OCI-LY1 (cell line): ENCODE data around the gene DIP2C.

ENCODE experiments used
- H2AFZ ChIP-seq: fragments of 200-600 bp; sonication (generic), shearing (Covaris generic); 2 replicates; pipeline ENCODE4 v1.6.0; 2014; ENCODE audit warnings: antibody characterized with exemption, mild to moderate bottlenecking, low read length
- H3F3A ChIP-seq: fragments of 200-600 bp; sonication (generic), shearing (Covaris generic); 2 replicates; pipeline ENCODE4 v1.6.0; 2014; ENCODE audit warnings: mild to moderate bottlenecking, antibody characterized with exemption, low read length, moderate library complexity; ENCODE audit not compliant: insufficient read depth
- H3K27ac ChIP-seq: fragments of 200-600 bp; sonication (generic); 2 replicates; pipeline ENCODE4 v1.5.1; 2014; ENCODE audit warnings: low read length, mixed run types, mild to moderate bottlenecking, low read depth; ENCODE audit not compliant: poor library complexity, severe bottlenecking
- H3K27me3 ChIP-seq: fragments of 200-600 bp; sonication (generic); 2 replicates; pipeline ENCODE4 v1.6.0; 2014; ENCODE audit warnings: antibody characterized with exemption, mild to moderate bottlenecking, low read length, moderate library complexity; ENCODE audit not compliant: insufficient read depth
- H3K36me3 ChIP-seq: fragments of 200-600 bp; sonication (generic); 2 replicates; pipeline ENCODE4 v1.6.1; 2014; ENCODE audit warnings: mild to moderate bottlenecking, antibody characterized with exemption, low read length, moderate library complexity, mixed read lengths; ENCODE audit not compliant: insufficient read depth
- H3K4me1 ChIP-seq: fragments of 200-600 bp; sonication (generic); 2 replicates; pipeline ENCODE4 v1.5.1; 2014; ENCODE audit warnings: mild to moderate bottlenecking, low read length, moderate library complexity; ENCODE audit not compliant: insufficient read depth, severe bottlenecking
- H3K4me2 ChIP-seq: fragments of 200-600 bp; sonication (generic), shearing (Covaris generic); 2 replicates; pipeline ENCODE4 v1.6.1; 2014; ENCODE audit warnings: low read length
- H3K4me3 ChIP-seq: fragments of 200-600 bp; sonication (generic); 2 replicates; pipeline ENCODE4 v1.5.1; 2014; ENCODE audit warnings: low read length, low read depth, mild to moderate bottlenecking, mixed read lengths; ENCODE audit not compliant: poor library complexity, severe bottlenecking
- H3K79me2 ChIP-seq: fragments of 200-600 bp; shearing (Covaris generic); 2 replicates; pipeline ENCODE4 v1.6.1; 2016; ENCODE audit warnings: mixed run types, low read length, mixed read lengths; ENCODE audit not compliant: insufficient read depth
- H3K9ac ChIP-seq: fragments of 200-600 bp; sonication (generic), shearing (Covaris generic); 2 replicates; pipeline ENCODE4 v1.6.1; 2014; ENCODE audit warnings: mild to moderate bottlenecking, low read length, mixed read lengths
- H3K9me2 ChIP-seq: fragments of 200-600 bp; sonication (generic), shearing (Covaris generic); 2 replicates; pipeline ENCODE4 v1.6.1; 2014; ENCODE audit warnings: low read depth, mild to moderate bottlenecking, low read length, mixed read lengths
- H3K9me3 ChIP-seq: fragments of 200-600 bp; shearing (Covaris generic); 2 replicates; pipeline ENCODE4 v1.6.1; 2014; ENCODE audit warnings: low read length, mixed read lengths
- H4K20me1 ChIP-seq: fragments of 200-600 bp; sonication (generic), shearing (Covaris generic); 2 replicates; pipeline ENCODE4 v1.6.0; 2016; ENCODE audit warnings: mild to moderate bottlenecking, low read length; ENCODE audit not compliant: insufficient read depth
- EZH2 ChIP-seq: fragments of 200-600 bp; sonication (generic), shearing (Covaris generic); IDR thresholded peaks from 2 replicates; pipeline ENCODE4 v1.8.0; 2017; ENCODE audit warnings: borderline replicate concordance, mixed run types, mild to moderate bottlenecking, antibody characterized with exemption, low read length, moderate library complexity, mixed read lengths
- TF ChIP-seq, protein P1 (sequence below): fragments of 200-600 bp; sonication (generic), shearing (Covaris generic); IDR thresholded peaks from 2 replicates; pipeline ENCODE4 v1.5.1; 2017; ENCODE audit warnings: mild to moderate bottlenecking, antibody characterized with exemption, low read length, moderate library complexity, mixed read lengths

The DIP2C gene

DNA sequence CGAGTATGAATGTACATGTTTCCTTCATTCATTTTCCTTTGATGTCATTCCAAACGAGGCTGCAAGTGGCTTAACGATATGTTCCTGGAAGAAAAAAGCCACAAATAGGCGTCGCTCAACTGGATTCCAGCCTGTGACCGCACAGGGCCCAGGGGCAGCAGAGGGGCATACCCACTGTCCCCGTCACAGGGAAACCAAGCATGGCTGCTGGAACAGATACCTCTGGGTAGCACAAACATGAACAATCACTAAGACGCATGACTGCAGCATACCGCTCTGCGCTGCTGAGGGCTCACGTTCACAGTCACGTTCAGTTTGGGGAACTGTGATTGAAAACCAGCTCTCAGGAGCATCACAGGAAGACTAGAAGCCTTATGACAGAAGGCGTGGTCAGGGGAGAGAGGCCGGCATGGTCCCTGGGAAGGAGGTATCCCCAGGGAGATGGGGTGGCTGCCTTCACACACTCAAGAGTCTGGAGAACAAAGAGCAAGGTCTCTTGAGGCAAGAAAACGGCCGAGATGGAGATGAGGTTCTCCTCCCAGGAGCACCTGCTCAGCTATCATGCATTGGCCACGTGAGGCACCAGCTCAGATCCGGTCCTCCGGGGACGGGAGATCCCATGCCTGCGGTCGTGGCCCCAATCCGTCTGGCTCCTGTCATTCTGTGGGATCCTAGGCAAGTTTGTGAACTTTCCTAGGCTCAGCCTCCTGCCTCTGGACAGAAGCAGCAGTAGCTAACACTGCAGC, 213.6 kb downstream of the DIP2C start:
- Histone ChIP-seq H2AFZ (no peak overlapping the region), H3K9me3 (no peaks in the 10 kb centered on the region), H3K36me3 (peaks cover 85% of the 10 kb centered on the region), H3F3A (no peaks in the 10 kb centered on the region), H3K79me2 (no peaks in the 10 kb centered on the region), H4K20me1 (no peaks in the 10 kb centered on the region), H3K4me3 (no peak overlapping the region), H3K9ac (no peak overlapping the region), H3K4me1 (no peaks in the 10 kb centered on the region), H3K27ac (no peak overlapping the region), H3K4me2 (no peak overlapping the region), H3K9me2 (no peaks in the 10 kb centered on the region), H3K27me3 (no peaks in the 10 kb centered on the region)
- TF ChIP-seq EZH2, result no peak
- TF ChIP-seq, protein P1, sequence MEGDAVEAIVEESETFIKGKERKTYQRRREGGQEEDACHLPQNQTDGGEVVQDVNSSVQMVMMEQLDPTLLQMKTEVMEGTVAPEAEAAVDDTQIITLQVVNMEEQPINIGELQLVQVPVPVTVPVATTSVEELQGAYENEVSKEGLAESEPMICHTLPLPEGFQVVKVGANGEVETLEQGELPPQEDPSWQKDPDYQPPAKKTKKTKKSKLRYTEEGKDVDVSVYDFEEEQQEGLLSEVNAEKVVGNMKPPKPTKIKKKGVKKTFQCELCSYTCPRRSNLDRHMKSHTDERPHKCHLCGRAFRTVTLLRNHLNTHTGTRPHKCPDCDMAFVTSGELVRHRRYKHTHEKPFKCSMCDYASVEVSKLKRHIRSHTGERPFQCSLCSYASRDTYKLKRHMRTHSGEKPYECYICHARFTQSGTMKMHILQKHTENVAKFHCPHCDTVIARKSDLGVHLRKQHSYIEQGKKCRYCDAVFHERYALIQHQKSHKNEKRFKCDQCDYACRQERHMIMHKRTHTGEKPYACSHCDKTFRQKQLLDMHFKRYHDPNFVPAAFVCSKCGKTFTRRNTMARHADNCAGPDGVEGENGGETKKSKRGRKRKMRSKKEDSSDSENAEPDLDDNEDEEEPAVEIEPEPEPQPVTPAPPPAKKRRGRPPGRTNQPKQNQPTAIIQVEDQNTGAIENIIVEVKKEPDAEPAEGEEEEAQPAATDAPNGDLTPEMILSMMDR, result no peak

DNA sequence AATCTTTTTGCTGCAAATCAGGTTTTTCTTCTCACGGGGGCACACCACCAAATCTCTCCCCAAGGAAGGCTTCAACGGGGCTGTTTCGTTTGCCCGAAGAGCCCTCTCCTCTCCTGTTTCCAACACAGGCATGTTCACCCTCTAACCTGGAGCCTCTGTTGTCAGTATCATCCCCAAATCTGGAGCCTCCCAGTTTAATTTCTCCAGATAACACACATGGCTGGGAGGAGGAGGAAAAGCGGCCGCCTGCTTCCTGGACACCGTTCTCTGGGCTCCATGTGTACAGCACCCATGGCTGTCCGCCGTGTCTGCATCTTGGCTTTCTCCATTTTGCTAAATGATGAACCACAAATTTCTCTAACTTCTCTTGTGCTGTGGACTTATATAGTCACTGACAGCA, 214.5 kb downstream of the DIP2C start:
- no peaks in the 10 kb centered on the region for H3F3A ChIP-seq
- no peak overlapping the region for H3K9ac ChIP-seq
- no peak for TF ChIP-seq EZH2
- TF ChIP-seq, protein P1, result no peak
- no peaks in the 10 kb centered on the region for H3K79me2 ChIP-seq
- no peaks in the 10 kb centered on the region for H3K27me3 ChIP-seq
- no peaks in the 10 kb centered on the region for H3K9me2 ChIP-seq
- no peaks in the 10 kb centered on the region for H3K9me3 ChIP-seq
- H3K36me3 ChIP-seq, result peaks cover 85% of the 10 kb centered on the region
- no peak overlapping the region for H3K4me3 ChIP-seq
- H3K27ac ChIP-seq, result no peak overlapping the region
- H2AFZ ChIP-seq, result no peak overlapping the region
- no peaks in the 10 kb centered on the region for H3K4me1 ChIP-seq
- H4K20me1 ChIP-seq, result no peaks in the 10 kb centered on the region
- H3K4me2 ChIP-seq, result no peak overlapping the region

DNA sequence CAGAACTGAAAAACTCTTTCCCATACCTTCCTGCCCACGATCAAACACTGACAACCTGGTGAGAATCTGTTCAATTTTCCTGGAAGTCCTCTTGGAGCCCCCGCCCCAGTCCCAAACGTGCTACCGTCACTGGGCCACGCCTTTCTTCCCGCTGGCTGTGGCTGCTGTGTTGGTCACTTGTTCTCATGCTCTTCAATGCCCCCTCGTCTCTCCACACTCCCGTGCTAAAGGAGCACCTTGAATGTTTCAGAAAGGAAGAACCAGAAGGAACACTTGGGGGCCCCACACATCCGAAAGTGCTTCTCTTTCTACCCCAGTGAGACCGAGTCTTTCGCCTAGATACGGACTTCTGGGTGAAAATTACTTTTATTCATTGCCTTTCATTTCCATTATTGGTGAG, 215.1 kb downstream of the DIP2C start:
- H3K4me2 ChIP-seq, result no peak overlapping the region
- H3K27ac ChIP-seq, result no peak overlapping the region
- TF ChIP-seq, protein P1, result no peak
- no peak for TF ChIP-seq EZH2
- no peaks in the 10 kb centered on the region for H3F3A ChIP-seq
- no peaks in the 10 kb centered on the region for H3K9me2 ChIP-seq
- no peak overlapping the region for H3K9ac ChIP-seq
- H3K79me2 ChIP-seq, result no peaks in the 10 kb centered on the region
- H4K20me1 ChIP-seq, result no peaks in the 10 kb centered on the region
- H3K27me3 ChIP-seq, result no peaks in the 10 kb centered on the region
- H3K4me1 ChIP-seq, result no peaks in the 10 kb centered on the region
- H2AFZ ChIP-seq, result no peak overlapping the region
- H3K4me3 ChIP-seq, result no peak overlapping the region
- H3K36me3 ChIP-seq, result peaks cover 85% of the 10 kb centered on the region
- H3K9me3 ChIP-seq, result no peaks in the 10 kb centered on the region
